ENCODE results near the gene PLAC9. TPM values are rescaled to one million over a fixed set of nuclear protein-coding genes. Genes with fewer than 3 reads are reported as not detected.

PLAC9 gene
- total and polyA plus RNA-seq, 2 experiments from 2014 or later: 1.1 to 11.0 TPM

DNA sequence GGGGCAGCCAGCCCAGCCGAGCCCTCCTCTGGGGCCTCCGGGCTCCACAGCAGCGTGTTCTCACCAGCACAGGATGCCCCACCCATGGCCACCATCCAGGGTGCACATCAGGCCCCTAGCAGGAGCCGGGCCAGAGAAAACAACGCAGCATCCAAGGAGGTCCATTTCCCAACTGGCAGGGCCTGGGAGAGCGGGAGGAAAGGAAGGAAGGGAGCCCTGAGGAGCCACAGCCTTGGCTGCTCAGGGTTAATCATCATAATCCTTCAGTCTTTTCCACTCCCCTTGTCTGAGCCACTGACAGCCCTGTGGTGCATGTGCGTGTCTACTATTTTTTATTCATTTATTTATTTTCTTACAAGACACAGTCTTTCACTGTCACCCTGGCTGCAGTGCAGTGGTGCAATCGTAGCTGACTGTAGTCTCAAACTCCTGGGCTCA is 3.6 kb downstream of the PLAC9 start (continued):
- TF ChIP-seq, protein P1, sequence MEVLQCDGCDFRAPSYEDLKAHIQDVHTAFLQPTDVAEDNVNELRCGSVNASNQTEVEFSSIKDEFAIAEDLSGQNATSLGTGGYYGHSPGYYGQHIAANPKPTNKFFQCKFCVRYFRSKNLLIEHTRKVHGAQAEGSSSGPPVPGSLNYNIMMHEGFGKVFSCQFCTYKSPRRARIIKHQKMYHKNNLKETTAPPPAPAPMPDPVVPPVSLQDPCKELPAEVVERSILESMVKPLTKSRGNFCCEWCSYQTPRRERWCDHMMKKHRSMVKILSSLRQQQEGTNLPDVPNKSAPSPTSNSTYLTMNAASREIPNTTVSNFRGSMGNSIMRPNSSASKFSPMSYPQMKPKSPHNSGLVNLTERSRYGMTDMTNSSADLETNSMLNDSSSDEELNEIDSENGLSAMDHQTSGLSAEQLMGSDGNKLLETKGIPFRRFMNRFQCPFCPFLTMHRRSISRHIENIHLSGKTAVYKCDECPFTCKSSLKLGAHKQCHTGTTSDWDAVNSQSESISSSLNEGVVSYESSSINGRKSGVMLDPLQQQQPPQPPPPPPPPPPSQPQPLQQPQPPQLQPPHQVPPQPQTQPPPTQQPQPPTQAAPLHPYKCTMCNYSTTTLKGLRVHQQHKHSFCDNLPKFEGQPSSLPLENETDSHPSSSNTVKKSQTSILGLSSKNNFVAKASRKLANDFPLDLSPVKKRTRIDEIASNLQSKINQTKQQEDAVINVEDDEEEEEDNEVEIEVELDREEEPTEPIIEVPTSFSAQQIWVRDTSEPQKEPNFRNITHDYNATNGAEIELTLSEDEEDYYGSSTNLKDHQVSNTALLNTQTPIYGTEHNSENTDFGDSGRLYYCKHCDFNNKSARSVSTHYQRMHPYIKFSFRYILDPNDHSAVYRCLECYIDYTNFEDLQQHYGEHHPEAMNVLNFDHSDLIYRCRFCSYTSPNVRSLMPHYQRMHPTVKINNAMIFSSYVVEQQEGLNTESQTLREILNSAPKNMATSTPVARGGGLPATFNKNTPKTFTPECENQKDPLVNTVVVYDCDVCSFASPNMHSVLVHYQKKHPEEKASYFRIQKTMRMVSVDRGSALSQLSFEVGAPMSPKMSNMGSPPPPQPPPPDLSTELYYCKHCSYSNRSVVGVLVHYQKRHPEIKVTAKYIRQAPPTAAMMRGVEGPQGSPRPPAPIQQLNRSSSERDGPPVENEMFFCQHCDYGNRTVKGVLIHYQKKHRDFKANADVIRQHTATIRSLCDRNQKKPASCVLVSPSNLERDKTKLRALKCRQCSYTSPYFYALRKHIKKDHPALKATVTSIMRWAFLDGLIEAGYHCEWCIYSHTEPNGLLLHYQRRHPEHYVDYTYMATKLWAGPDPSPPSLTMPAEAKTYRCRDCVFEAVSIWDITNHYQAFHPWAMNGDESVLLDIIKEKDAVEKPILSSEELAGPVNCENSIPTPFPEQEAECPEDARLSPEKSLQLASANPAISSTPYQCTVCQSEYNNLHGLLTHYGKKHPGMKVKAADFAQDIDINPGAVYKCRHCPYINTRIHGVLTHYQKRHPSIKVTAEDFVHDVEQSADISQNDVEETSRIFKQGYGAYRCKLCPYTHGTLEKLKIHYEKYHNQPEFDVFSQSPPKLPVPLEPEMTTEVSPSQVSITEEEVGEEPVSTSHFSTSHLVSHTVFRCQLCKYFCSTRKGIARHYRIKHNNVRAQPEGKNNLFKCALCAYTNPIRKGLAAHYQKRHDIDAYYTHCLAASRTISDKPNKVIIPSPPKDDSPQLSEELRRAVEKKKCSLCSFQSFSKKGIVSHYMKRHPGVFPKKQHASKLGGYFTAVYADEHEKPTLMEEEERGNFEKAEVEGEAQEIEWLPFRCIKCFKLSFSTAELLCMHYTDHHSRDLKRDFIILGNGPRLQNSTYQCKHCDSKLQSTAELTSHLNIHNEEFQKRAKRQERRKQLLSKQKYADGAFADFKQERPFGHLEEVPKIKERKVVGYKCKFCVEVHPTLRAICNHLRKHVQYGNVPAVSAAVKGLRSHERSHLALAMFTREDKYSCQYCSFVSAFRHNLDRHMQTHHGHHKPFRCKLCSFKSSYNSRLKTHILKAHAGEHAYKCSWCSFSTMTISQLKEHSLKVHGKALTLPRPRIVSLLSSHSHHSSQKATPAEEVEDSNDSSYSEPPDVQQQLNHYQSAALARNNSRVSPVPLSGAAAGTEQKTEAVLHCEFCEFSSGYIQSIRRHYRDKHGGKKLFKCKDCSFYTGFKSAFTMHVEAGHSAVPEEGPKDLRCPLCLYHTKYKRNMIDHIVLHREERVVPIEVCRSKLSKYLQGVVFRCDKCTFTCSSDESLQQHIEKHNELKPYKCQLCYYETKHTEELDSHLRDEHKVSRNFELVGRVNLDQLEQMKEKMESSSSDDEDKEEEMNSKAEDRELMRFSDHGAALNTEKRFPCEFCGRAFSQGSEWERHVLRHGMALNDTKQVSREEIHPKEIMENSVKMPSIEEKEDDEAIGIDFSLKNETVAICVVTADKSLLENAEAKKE (CRISPR knock-in tag; IDR thresholded peaks at IDR 0.05): no peak
- no peak for TF ChIP-seq EZH2 (IDR thresholded peaks at IDR 0.05; ENCODE audit: low read depth, unreplicated experiment)
- no peak for TF ChIP-seq STAT1 (IDR thresholded peaks at IDR 0.05; ENCODE audit: unreplicated experiment)
- no peak for TF ChIP-seq EZH2phosphoT487 (IDR thresholded peaks at IDR 0.05; ENCODE audit: unreplicated experiment)
- TF ChIP-seq NANOG (IDR thresholded peaks at IDR 0.05; ENCODE audit: borderline replicate concordance): no peak
- no peak for TF ChIP-seq ZNF114 (CRISPR knock-in tag; IDR thresholded peaks at IDR 0.05)
- TF ChIP-seq, protein P2, sequence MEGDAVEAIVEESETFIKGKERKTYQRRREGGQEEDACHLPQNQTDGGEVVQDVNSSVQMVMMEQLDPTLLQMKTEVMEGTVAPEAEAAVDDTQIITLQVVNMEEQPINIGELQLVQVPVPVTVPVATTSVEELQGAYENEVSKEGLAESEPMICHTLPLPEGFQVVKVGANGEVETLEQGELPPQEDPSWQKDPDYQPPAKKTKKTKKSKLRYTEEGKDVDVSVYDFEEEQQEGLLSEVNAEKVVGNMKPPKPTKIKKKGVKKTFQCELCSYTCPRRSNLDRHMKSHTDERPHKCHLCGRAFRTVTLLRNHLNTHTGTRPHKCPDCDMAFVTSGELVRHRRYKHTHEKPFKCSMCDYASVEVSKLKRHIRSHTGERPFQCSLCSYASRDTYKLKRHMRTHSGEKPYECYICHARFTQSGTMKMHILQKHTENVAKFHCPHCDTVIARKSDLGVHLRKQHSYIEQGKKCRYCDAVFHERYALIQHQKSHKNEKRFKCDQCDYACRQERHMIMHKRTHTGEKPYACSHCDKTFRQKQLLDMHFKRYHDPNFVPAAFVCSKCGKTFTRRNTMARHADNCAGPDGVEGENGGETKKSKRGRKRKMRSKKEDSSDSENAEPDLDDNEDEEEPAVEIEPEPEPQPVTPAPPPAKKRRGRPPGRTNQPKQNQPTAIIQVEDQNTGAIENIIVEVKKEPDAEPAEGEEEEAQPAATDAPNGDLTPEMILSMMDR (conservative IDR thresholded peaks at IDR 0.05; ENCODE audit: low read depth in 2 of 2): no peak
- TF ChIP-seq, protein P3, sequence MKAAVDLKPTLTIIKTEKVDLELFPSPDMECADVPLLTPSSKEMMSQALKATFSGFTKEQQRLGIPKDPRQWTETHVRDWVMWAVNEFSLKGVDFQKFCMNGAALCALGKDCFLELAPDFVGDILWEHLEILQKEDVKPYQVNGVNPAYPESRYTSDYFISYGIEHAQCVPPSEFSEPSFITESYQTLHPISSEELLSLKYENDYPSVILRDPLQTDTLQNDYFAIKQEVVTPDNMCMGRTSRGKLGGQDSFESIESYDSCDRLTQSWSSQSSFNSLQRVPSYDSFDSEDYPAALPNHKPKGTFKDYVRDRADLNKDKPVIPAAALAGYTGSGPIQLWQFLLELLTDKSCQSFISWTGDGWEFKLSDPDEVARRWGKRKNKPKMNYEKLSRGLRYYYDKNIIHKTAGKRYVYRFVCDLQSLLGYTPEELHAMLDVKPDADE (IDR thresholded peaks at IDR 0.05): no peak
- no peak for TF ChIP-seq POLR2AphosphoS5 (IDR thresholded peaks at IDR 0.05; ENCODE audit: low read depth)
